ENCODE measurements around the gene ZCCHC2. TPM values are rescaled to one million over a fixed set of nuclear protein-coding genes. Genes with fewer than 3 reads are reported as not detected.
A peak's percentile ranks its signal among the peaks of the same experiment; 100 is the strongest.

The ZCCHC2 gene
- total RNA-seq, 4 donors from 2014 or later = 20.1 to 28.5 (median 24.9) TPM

- Histone ChIP-seq H3K27me3 (no peaks in the 10 kb centered on the region), H3K36me3 (no peaks in the 10 kb centered on the region), H3K4me1 (peaks cover 3 to 5% of the 10 kb centered on the region in 2 donors), H3K9me3 (no peaks in the 10 kb centered on the region), H3K27ac (no peak overlapping the region), H3K4me3 (replicated peaks in 1 of 3) (no peak overlapping the region)
- TF ChIP-seq CTCF (IDR thresholded peaks at IDR 0.05) (no peak), POLR2A (IDR thresholded peaks at IDR 0.05) (no peak)
- no peak for DNase-seq
- intact Hi-C loops (cut with DNase I) = no loop called here
- WGBS, 2 donors = 97 to 98% methylated on average over 8 of the region's 8 CpGs
Observed at GRCh38 chr18:62537042-62537894, 14.4 kb downstream of the ZCCHC2 start.

- H3K9me3 ChIP-seq = no peaks in the 10 kb centered on the region
- intact Hi-C loops (cut with DNase I) = no loop called here
- TF ChIP-seq POLR2A (IDR thresholded peaks at IDR 0.05) (no peak), CTCF (IDR thresholded peaks at IDR 0.05) (no peak)
Observed at GRCh38 chr18:62537946-62538345, 15.1 kb downstream of the ZCCHC2 start.

GRCh38 chr18:62538881-62539280 lies 16.1 kb downstream of the ZCCHC2 start:
- no peak overlapping the region for H3K4me3 ChIP-seq (replicated peaks in 1 of 3)
- H3K27me3 ChIP-seq = no peaks in the 10 kb centered on the region
- H3K36me3 ChIP-seq = peaks cover 8 to 12% of the 10 kb centered on the region in 2 donors
- no peak overlapping the region for H3K27ac ChIP-seq
- intact Hi-C loops (cut with DNase I) = no loop called here
- peaks cover 3 to 5% of the 10 kb centered on the region in 2 donors for H3K4me1 ChIP-seq
- 95 to 96% methylated on average over 3 of the region's 3 CpGs for WGBS, 2 donors
- DNase-seq = no peak
- TF ChIP-seq POLR2A (IDR thresholded peaks at IDR 0.05) (no peak), CTCF (IDR thresholded peaks at IDR 0.05) (no peak)
- no peaks in the 10 kb centered on the region for H3K9me3 ChIP-seq

More at GRCh38 chr18:62537946-62538345, 15.1 kb downstream of the ZCCHC2 start:
- H3K27me3 ChIP-seq = no peaks in the 10 kb centered on the region
- 36 to 38% methylated on average over 4 of the region's 4 CpGs for WGBS, 2 donors
- peak; percentile 51 to 54 for DNase-seq
- no peak overlapping the region for H3K4me3 ChIP-seq (replicated peaks in 1 of 3)
- H3K36me3 ChIP-seq = peaks cover 2 to 3% of the 10 kb centered on the region in 2 donors
- no peak overlapping the region for H3K27ac ChIP-seq
- peaks cover 3 to 5% of the 10 kb centered on the region in 2 donors for H3K4me1 ChIP-seq

- no peak overlapping the region for H3K4me3 ChIP-seq (replicated peaks in 1 of 3)
- peaks cover 8 to 17% of the 10 kb centered on the region in 2 donors for H3K36me3 ChIP-seq
- TF ChIP-seq POLR2A (IDR thresholded peaks at IDR 0.05) (no peak), CTCF (IDR thresholded peaks at IDR 0.05) (no peak)
- 95 to 99% methylated on average over 11 of the region's 11 CpGs for WGBS, 2 donors
- H3K9me3 ChIP-seq = no peaks in the 10 kb centered on the region
- intact Hi-C loops (cut with DNase I) = no loop called here
- H3K27ac ChIP-seq = no peak overlapping the region
- H3K27me3 ChIP-seq = no peaks in the 10 kb centered on the region
- H3K4me1 ChIP-seq = peaks cover 3 to 5% of the 10 kb centered on the region in 2 donors
- DNase-seq = no peak
Observed at GRCh38 chr18:62539284-62540165, 16.7 kb downstream of the ZCCHC2 start.
